Thyroid gland (tissue), 4 donors: Measurements from ENCODE around the gene CFDP1. TPM values are rescaled to one million over a fixed set of nuclear protein-coding genes. Genes with fewer than 3 reads are reported as not detected.

Experiments used
- DNase-seq, 2 donors: peaks; one replicate each; pipeline ENCODE4 v3.0.0-alpha.2; 2019
- H3K27ac ChIP-seq, 3 donors: fragments of 200-600 bp; sonication (generic); 1 replicate in 2 of 3; 2 replicates in 1 of 3; pipeline ENCODE4 v1.5.1; 2016 to 2019; ENCODE audit warnings: mild to moderate bottlenecking in 1 of 3, moderate library complexity in 1 of 3
- H3K27me3 ChIP-seq: fragments of 200-600 bp; sonication (generic); one replicate; pipeline ENCODE4 v1.5.1; 2019
- H3K36me3 ChIP-seq, 2 donors: fragments of 200-600 bp; sonication (generic); one replicate each; pipeline ENCODE4 v1.5.1; 2016 to 2019
- H3K4me1 ChIP-seq, 2 donors: fragments of 200-600 bp; sonication (generic); one replicate each; pipeline ENCODE4 v1.5.1; 2017 to 2019
- H3K4me3 ChIP-seq, 3 donors: fragments of 200-600 bp; sonication (generic); replicated peaks in 1 of 3; 1 replicate in 2 of 3; 2 replicates in 1 of 3; pipeline ENCODE4 v1.5.1; 2016; ENCODE audit warnings: mild to moderate bottlenecking in 1 of 3
- H3K9me3 ChIP-seq: fragments of 200-600 bp; sonication (generic); one replicate; pipeline ENCODE4 v1.5.1; 2017
- POLR2A ChIP-seq, 2 donors: fragments of 450-650 bp; IDR thresholded peaks; one replicate each; pipeline ENCODE4 v1.6.1; 2017; ENCODE audit warnings: antibody characterized with exemption in 2 of 2, mild to moderate bottlenecking in 2 of 2, moderate library complexity in 1 of 2
- WGBS, 2 donors: methylation state at CpG; one replicate each; pipeline ENCODE4 v1.1.5; 2017; 5-methylcytosine and 5-hydroxymethylcytosine counted together
- intact Hi-C: fragments of 100-400 bp; cut with DNase I; formaldehyde crosslinking; loops from one replicate; pipeline ENCODE4 v1.15.1; 2023
- total RNA-seq, 4 donors: library from RNA; depleted of rRNA; stranded (reverse); fragments of >200 nt; gene quantifications; one replicate each; pipeline ENCODE4 v1.2.3, GENCODE V29; 2016
- TF ChIP-seq, protein P1 (sequence below), 6 experiments: fragments of 200-600 bp in 3 of 6; fragments of 450-650 bp in 3 of 6; sonication (generic) in 3 of 6; IDR thresholded peaks; one replicate each; pipeline ENCODE4 v1.5.1; 2016 to 2019; ENCODE audit warnings: antibody characterized with exemption in 6 of 6, mild to moderate bottlenecking in 2 of 6, inconsistent platforms in 1 of 6, moderate library complexity in 1 of 6

CFDP1 gene
- total RNA-seq, 4 donors from 2014 or later: 50.5 to 77.9 (median 60.7) TPM

DNA sequence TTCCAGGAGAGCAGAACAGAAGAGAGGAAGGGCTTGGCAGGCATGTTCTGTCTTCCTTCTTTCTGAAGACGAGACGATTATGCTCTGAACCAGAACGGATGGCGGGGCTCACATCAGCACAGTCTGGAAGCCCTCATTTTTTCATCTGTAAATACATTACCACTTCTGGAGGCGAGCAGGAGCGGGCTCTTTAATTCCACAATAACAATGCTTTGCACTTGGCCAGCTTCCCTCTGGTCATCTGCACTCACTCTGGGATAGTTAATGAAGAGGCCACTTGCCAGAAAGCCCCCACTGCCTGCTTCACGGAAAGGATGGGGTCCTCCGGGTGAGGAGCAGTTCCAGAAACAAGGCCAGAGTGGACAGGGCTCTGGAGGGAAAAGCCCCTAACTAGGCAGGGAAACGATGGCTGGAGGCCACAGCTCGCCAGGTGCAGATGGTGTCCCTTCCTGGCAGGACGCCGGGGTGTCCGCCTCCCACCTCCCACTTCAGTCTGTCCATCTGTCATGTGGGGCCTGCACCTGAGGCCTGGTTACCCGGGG, 168.8 kb downstream of the CFDP1 start:
- intact Hi-C loops: no loop called here
- peak in 1 of 2 donors; percentile 13 for TF ChIP-seq POLR2A (IDR thresholded peaks at IDR 0.05)
- TF ChIP-seq, protein P1, sequence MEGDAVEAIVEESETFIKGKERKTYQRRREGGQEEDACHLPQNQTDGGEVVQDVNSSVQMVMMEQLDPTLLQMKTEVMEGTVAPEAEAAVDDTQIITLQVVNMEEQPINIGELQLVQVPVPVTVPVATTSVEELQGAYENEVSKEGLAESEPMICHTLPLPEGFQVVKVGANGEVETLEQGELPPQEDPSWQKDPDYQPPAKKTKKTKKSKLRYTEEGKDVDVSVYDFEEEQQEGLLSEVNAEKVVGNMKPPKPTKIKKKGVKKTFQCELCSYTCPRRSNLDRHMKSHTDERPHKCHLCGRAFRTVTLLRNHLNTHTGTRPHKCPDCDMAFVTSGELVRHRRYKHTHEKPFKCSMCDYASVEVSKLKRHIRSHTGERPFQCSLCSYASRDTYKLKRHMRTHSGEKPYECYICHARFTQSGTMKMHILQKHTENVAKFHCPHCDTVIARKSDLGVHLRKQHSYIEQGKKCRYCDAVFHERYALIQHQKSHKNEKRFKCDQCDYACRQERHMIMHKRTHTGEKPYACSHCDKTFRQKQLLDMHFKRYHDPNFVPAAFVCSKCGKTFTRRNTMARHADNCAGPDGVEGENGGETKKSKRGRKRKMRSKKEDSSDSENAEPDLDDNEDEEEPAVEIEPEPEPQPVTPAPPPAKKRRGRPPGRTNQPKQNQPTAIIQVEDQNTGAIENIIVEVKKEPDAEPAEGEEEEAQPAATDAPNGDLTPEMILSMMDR (IDR thresholded peaks at IDR 0.05): no peak
- peak; percentile 65 to 67 for DNase-seq
- Histone ChIP-seq H3K27ac (peak overlapping the region; percentile 67 to 98 (median 94)), H3K9me3 (no peaks in the 10 kb centered on the region), H3K4me3 (peak overlapping the region; percentile 37 to 89 (median 46)), H3K4me1 (peaks cover 48 to 59% of the 10 kb centered on the region in 2 donors), H3K36me3 (no peaks in the 10 kb centered on the region), H3K27me3 (no peaks in the 10 kb centered on the region)
- 5 to 8% methylated on average over 12 to 13 of the region's 14 CpGs for WGBS, 2 donors

DNA sequence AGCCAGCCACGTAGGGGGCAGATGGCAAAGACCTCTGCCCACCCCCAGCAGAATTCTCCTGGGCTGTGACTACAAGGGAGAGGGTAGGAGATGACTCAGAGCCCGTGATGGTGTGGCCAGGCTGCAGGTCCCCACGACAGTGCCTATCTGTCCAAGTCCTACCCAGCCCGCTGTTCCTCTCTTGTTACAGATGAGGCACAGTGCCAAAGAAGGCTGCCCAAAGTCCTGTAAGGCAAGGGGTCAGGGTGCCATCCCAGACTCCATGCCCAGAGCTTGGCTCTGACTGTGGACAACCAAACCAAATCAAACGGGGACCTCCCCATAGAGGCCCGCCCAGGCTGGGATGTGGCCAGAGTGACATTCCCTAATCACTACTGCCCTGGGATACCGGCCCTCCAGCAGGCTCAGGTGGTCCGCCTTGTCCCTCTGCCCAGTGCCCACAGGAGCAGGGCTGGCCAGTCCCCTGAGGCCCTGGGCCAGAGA, 169.3 kb downstream of the CFDP1 start:
- intact Hi-C loops: no loop called here
- H3K36me3 ChIP-seq: no peaks in the 10 kb centered on the region
- TF ChIP-seq, protein P1 (IDR thresholded peaks at IDR 0.05): peak in 1 of 6 experiments; percentile 7
- no peak for TF ChIP-seq POLR2A (IDR thresholded peaks at IDR 0.05)
- 18 to 24% methylated on average over 5 to 6 of the region's 8 CpGs for WGBS, 2 donors
- peak overlapping the region; percentile 67 to 98 (median 94) for H3K27ac ChIP-seq
- no peaks in the 10 kb centered on the region for H3K27me3 ChIP-seq
- peak; percentile 38 to 48 for DNase-seq
- peaks cover 51 to 63% of the 10 kb centered on the region in 2 donors for H3K4me1 ChIP-seq
- H3K9me3 ChIP-seq: no peaks in the 10 kb centered on the region
- H3K4me3 ChIP-seq: peak overlapping the region in 1 of 3 donors; percentile 89

DNA sequence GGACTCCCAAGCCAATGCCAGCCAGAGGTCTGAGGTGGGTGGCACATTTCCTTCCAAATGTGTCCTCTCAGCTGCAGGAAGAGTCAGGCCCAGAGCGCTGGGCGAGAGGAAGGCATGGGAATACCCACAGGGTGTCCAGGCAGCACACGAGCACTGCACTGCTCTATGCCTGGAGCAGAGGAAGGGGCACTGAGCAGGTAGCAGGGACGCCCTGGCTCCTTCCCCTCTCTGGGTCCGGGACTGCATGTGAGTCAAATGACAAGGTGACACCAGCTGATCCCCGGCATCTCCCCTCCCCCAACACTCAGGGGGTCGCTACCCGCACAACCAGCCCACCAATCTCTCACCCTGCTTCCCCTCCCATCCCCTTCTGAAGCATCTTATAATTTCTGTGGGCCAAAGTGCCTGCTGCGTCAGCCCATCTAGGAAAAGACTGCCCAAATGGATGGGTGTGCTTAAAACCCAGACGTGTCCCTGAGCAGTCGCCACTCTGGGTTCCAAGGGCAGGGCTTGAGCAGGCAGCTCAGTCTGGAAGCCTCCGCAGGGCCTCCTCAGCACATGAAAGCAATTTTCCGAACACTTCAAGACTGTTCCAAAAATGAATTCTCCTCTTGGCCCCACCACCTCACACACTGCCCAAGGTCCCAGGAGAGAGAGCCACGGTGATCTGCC, 169.9 kb downstream of the CFDP1 start:
- peak overlapping the region in 1 of 3 donors; percentile 89 for H3K4me3 ChIP-seq
- no peaks in the 10 kb centered on the region for H3K36me3 ChIP-seq
- DNase-seq: no peak
- H3K4me1 ChIP-seq: peaks cover 57 to 68% of the 10 kb centered on the region in 2 donors
- H3K27ac ChIP-seq: peak overlapping the region in 2 of 3 donors; percentile 94 to 98
- 63 to 73% methylated on average over 10 to 13 of the region's 14 CpGs for WGBS, 2 donors
- intact Hi-C loops: no loop called here
- no peaks in the 10 kb centered on the region for H3K27me3 ChIP-seq
- no peaks in the 10 kb centered on the region for H3K9me3 ChIP-seq
- TF ChIP-seq, protein P1 (IDR thresholded peaks at IDR 0.05): no peak
- no peak for TF ChIP-seq POLR2A (IDR thresholded peaks at IDR 0.05)

DNA sequence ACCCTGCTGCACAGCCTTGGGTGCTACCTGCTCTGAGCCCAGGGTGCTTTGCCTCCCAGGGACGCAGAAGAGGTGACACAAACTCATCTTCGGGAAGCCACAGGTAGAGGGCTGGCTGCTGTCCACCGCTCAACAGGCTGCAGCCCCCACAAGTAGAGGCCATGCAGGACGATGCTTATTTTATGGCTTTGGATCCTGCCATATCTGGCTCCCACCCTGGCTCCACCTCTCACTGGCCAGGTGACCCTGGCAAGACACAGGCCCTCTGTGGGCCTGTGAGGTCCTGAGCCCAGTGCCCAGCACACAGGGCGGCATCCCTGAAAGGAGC, 170.5 kb downstream of the CFDP1 start:
- TF ChIP-seq POLR2A (IDR thresholded peaks at IDR 0.05): no peak
- TF ChIP-seq, protein P1 (IDR thresholded peaks at IDR 0.05): no peak
- WGBS, 2 donors: 74 to 79% methylated on average over 4 to 5 of the region's 5 CpGs
- peak overlapping the region in 2 of 3 donors; percentile 24 to 43 for H3K27ac ChIP-seq
- DNase-seq: no peak
- no peak overlapping the region for H3K4me3 ChIP-seq
- peaks cover 62 to 68% of the 10 kb centered on the region in 2 donors for H3K4me1 ChIP-seq
- no peaks in the 10 kb centered on the region for H3K27me3 ChIP-seq
- H3K36me3 ChIP-seq: no peaks in the 10 kb centered on the region
- intact Hi-C loops: no loop called here
- H3K9me3 ChIP-seq: no peaks in the 10 kb centered on the region
